H9 (cell line): ENCODE measurements around the gene MBD3L2B. TPM values are rescaled to one million over a fixed set of nuclear protein-coding genes. Genes with fewer than 3 reads are reported as not detected.

Source experiments
- DNase-seq: peaks from one replicate; pipeline ENCODE4 v3.0.0-alpha.2; 2017
- H2AFZ ChIP-seq: one replicate; pipeline ENCODE4 v1.6.1; 2013; ENCODE audit warnings: mild to moderate bottlenecking, low read length, control low read depth, moderate library complexity
- H2AK5ac ChIP-seq: 2 replicates; pipeline ENCODE4 v1.6.1; 2013; ENCODE audit warnings: low read length, control low read depth, mixed read lengths; ENCODE audit not compliant: insufficient read length
- H2BK120ac ChIP-seq: one replicate; pipeline ENCODE4 v1.6.1; 2013; ENCODE audit warnings: low read depth, mild to moderate bottlenecking, low read length, control low read depth, inconsistent platforms; ENCODE audit not compliant: poor library complexity, severe bottlenecking
- H2BK12ac ChIP-seq: 2 replicates; pipeline ENCODE4 v1.6.1; 2013; ENCODE audit warnings: low read length, control low read depth, mixed read lengths, low read depth; ENCODE audit not compliant: insufficient read length
- H2BK15ac ChIP-seq: 2 replicates; pipeline ENCODE4 v1.6.1; 2013; ENCODE audit warnings: low read depth, low read length, control low read depth
- H2BK20ac ChIP-seq: one replicate; pipeline ENCODE4 v1.6.1; 2013; ENCODE audit warnings: low read depth, mild to moderate bottlenecking, low read length, control low read depth, inconsistent platforms; ENCODE audit not compliant: poor library complexity, severe bottlenecking
- H2BK5ac ChIP-seq: 2 replicates; pipeline ENCODE4 v1.6.1; 2013; ENCODE audit warnings: low read length, control low read depth, mixed read lengths; ENCODE audit not compliant: insufficient read length
- H3K14ac ChIP-seq: 2 replicates; pipeline ENCODE4 v1.6.1; 2013; ENCODE audit warnings: low read length, control low read depth; ENCODE audit not compliant: insufficient read depth
- H3K18ac ChIP-seq: 2 replicates; pipeline ENCODE4 v1.6.1; 2013; ENCODE audit warnings: low read depth, mild to moderate bottlenecking, mixed read lengths, low read length, control low read depth; ENCODE audit not compliant: insufficient read length
- H3K23ac ChIP-seq: 2 replicates; pipeline ENCODE4 v1.6.1; 2013; ENCODE audit warnings: low read length, control low read depth, mixed read lengths, low read depth; ENCODE audit not compliant: insufficient read length
- H3K23me2 ChIP-seq: 2 replicates; pipeline ENCODE4 v1.6.1; 2013; ENCODE audit warnings: low read depth, mild to moderate bottlenecking, mixed read lengths, low read length, control low read depth; ENCODE audit not compliant: insufficient read length, poor library complexity, severe bottlenecking
- H3K27ac ChIP-seq: 2 replicates; pipeline ENCODE4 v1.5.1; 2013; ENCODE audit warnings: low read length, control low read depth, mixed read lengths, low read depth; ENCODE audit not compliant: insufficient read length
- H3K27me3 ChIP-seq: 2 replicates; pipeline ENCODE4 v1.6.1; 2013; ENCODE audit warnings: low read length, control low read depth, inconsistent platforms; ENCODE audit not compliant: insufficient read depth
- H3K4ac ChIP-seq: 2 replicates; pipeline ENCODE4 v1.6.1; 2013; ENCODE audit warnings: low read depth, mild to moderate bottlenecking, control low read depth, inconsistent platforms, low read length, moderate library complexity
- H3K4me1 ChIP-seq: 2 replicates; pipeline ENCODE4 v1.6.1; 2013; ENCODE audit warnings: low read length, control low read depth, inconsistent platforms; ENCODE audit not compliant: insufficient read depth
- H3K4me2 ChIP-seq: 2 replicates; pipeline ENCODE4 v1.6.1; 2013; ENCODE audit warnings: low read length, control low read depth, mixed read lengths; ENCODE audit not compliant: insufficient read length, insufficient read depth
- H3K56ac ChIP-seq: 2 replicates; pipeline ENCODE4 v1.6.1; 2013; ENCODE audit warnings: low read depth, mild to moderate bottlenecking, mixed read lengths, low read length, control low read depth; ENCODE audit not compliant: insufficient read length
- H3K79me1 ChIP-seq: 2 replicates; pipeline ENCODE4 v1.6.1; 2013; ENCODE audit warnings: low read depth, mild to moderate bottlenecking, moderate library complexity, low read length, control low read depth, inconsistent platforms; ENCODE audit not compliant: insufficient read depth, poor library complexity, severe bottlenecking
- H3K79me2 ChIP-seq: 2 replicates; pipeline ENCODE4 v1.6.1; 2013; ENCODE audit warnings: low read length, control low read depth, inconsistent platforms; ENCODE audit not compliant: insufficient read depth
- H3K9ac ChIP-seq: 2 replicates; pipeline ENCODE4 v1.6.1; 2013; ENCODE audit warnings: low read length, control low read depth, mixed read lengths; ENCODE audit not compliant: insufficient read length; ENCODE audit errors: extremely low read depth
- H3K9me3 ChIP-seq: one replicate; pipeline ENCODE4 v1.6.1; 2013; ENCODE audit warnings: low read depth, low read length, inconsistent platforms; ENCODE audit not compliant: control insufficient read depth
- H3T11ph ChIP-seq: one replicate; pipeline ENCODE4 v1.6.1; 2013; ENCODE audit warnings: mild to moderate bottlenecking, low read length, control low read depth, inconsistent platforms
- H4K20me1 ChIP-seq: one replicate; pipeline ENCODE4 v1.6.1; 2013; ENCODE audit not compliant: control insufficient read depth, insufficient read length, insufficient read depth
- H4K5ac ChIP-seq: 2 replicates; pipeline ENCODE4 v1.6.1; 2013; ENCODE audit warnings: low read depth, mild to moderate bottlenecking, mixed read lengths, low read length, control low read depth; ENCODE audit not compliant: insufficient read length
- H4K8ac ChIP-seq: replicated peaks from 2 replicates; pipeline ENCODE4 v1.6.1; 2013; ENCODE audit warnings: low read length, control low read depth, mixed read lengths, low read depth; ENCODE audit not compliant: insufficient read length
- H4K91ac ChIP-seq: 2 replicates; pipeline ENCODE4 v1.6.1; 2013; ENCODE audit warnings: low read depth, mild to moderate bottlenecking, moderate library complexity, mixed read lengths, low read length, control low read depth; ENCODE audit not compliant: insufficient read length
- H3K27ac Mint-ChIP-seq, 3 experiments: 2 replicates in 2 of 3; 3 replicates in 1 of 3; pipeline ENCODE4 v1.8.0; 2020 to 2021; ENCODE audit warnings: mixed read lengths in 3 of 3, mild to moderate bottlenecking in 1 of 3, moderate library complexity in 1 of 3
- H3K27me3 Mint-ChIP-seq: 2 replicates; pipeline ENCODE4 v1.8.0; 2021; ENCODE audit warnings: low read depth, mild to moderate bottlenecking, moderate library complexity, mixed read lengths
- H3K36me3 Mint-ChIP-seq, 3 experiments: 2 replicates in 2 of 3; 3 replicates in 1 of 3; pipeline ENCODE4 v1.8.0; 2020 to 2021; ENCODE audit warnings: low read depth in 3 of 3, mixed read lengths in 3 of 3; ENCODE audit not compliant: insufficient read depth in 1 of 3
- H3K4me1 Mint-ChIP-seq, 2 experiments: 2 replicates each; pipeline ENCODE4 v1.8.0; 2020; ENCODE audit warnings: mixed read lengths in 2 of 2
- H3K4me3 Mint-ChIP-seq, 2 experiments: 2 replicates in 1 of 2; 3 replicates in 1 of 2; pipeline ENCODE4 v1.8.0; 2020 to 2021; ENCODE audit warnings: mild to moderate bottlenecking in 2 of 2, mixed read lengths in 2 of 2, moderate library complexity in 1 of 2
- H3K9me3 Mint-ChIP-seq, 2 experiments: 2 replicates in 1 of 2; 3 replicates in 1 of 2; pipeline ENCODE4 v1.8.0; 2020; ENCODE audit warnings: mild to moderate bottlenecking in 2 of 2, mixed read lengths in 2 of 2, moderate library complexity in 1 of 2
- CTCF ChIP-seq: fragments of 200-600 bp; sonication (generic); conservative IDR thresholded peaks from 3 replicates; pipeline ENCODE4 v1.8.0; 2021; ENCODE audit warnings: antibody characterized with exemption, mild to moderate bottlenecking
- WGBS: extraction: QIAGEN DNeasy Blood & Tissue Kit; methylation state at CpG from one replicate; pipeline ENCODE4 v1.1.7; 2013; ENCODE audit warnings: missing lambda C conversion rate, low lambda C conversion rate, mixed read lengths; ENCODE audit not compliant: insufficient read length; ENCODE audit errors: extremely low coverage; 5-methylcytosine and 5-hydroxymethylcytosine counted together
- total RNA-seq: library from RNA; stranded (reverse); gene quantifications from 2 replicates; pipeline ENCODE4 v1.2.1, GENCODE V29; 2021

The MBD3L2B gene
- total RNA-seq, 1 experiment from 2014 or later, result not detected

- no peak overlapping the region for H4K91ac ChIP-seq
- no peak overlapping the region for H2BK20ac ChIP-seq
- H4K5ac ChIP-seq, result no peak overlapping the region
- no peak overlapping the region for H3K18ac ChIP-seq
- no peak overlapping the region for H3K23ac ChIP-seq
- peaks cover 84 to 95% of the 10 kb centered on the region in 2 experiments for H3K9me3 Mint-ChIP-seq
- H2AFZ ChIP-seq, result no peak overlapping the region
- H3K79me2 ChIP-seq, result no peaks in the 10 kb centered on the region
- no peak overlapping the region for H3K4me2 ChIP-seq
- H2BK120ac ChIP-seq, result no peak overlapping the region
- no peaks in the 10 kb centered on the region for H3K4me1 Mint-ChIP-seq
- no peak overlapping the region for H2BK5ac ChIP-seq
- peaks cover 0 to 33% (median 5%) of the 10 kb centered on the region in 3 experiments; a peak in 4 of 7 replicates for H3K36me3 Mint-ChIP-seq
- no peak overlapping the region for H3K14ac ChIP-seq
- H4K8ac ChIP-seq, result no peak overlapping the region
- no peak overlapping the region for H3K27ac Mint-ChIP-seq
- no peak overlapping the region for H3K56ac ChIP-seq
- no peak overlapping the region for H3K4ac ChIP-seq
- WGBS, result no CpG with 5 or more reads among the region's 1 CpG
- H2BK15ac ChIP-seq, result no peak overlapping the region
- H3T11ph ChIP-seq, result no peak overlapping the region
- no peak overlapping the region for H3K27ac ChIP-seq
- H2AK5ac ChIP-seq, result no peak overlapping the region
- H2BK12ac ChIP-seq, result no peak overlapping the region
- no peaks in the 10 kb centered on the region for H3K23me2 ChIP-seq
- no peak overlapping the region for H3K4me3 Mint-ChIP-seq
- H3K9me3 ChIP-seq, result peaks cover 71% of the 10 kb centered on the region
- H3K27me3 Mint-ChIP-seq, result peaks cover 7% of the 10 kb centered on the region; the same call in 1 of the 2 replicates
- DNase-seq, result no peak
- H3K9ac ChIP-seq, result no peak overlapping the region
- no peaks in the 10 kb centered on the region for H3K4me1 ChIP-seq
- no peak for TF ChIP-seq CTCF
- no peaks in the 10 kb centered on the region for H4K20me1 ChIP-seq
- no peaks in the 10 kb centered on the region for H3K27me3 ChIP-seq
- H3K79me1 ChIP-seq, result no peaks in the 10 kb centered on the region
These were observed 49.9 kb downstream of the MBD3L2B start for GRCh38 chr19:6971366-6971765.
